SK-N-MC (cell line): ENCODE measurements around the gene CPEB2.
"Not testable (repeated sequence)": the region's sequence is repeated elsewhere in the genome, so short reads cannot be mapped to it uniquely, and the experiment has no call there.

Experiments
- DNase-seq: peaks from one replicate; pipeline ENCODE4 v3.0.0-alpha.2; 2011; ENCODE audit warnings: low read depth, low spot score
- H3K27ac ChIP-seq: fragments of 200-600 bp; sonication (generic); 2 replicates; pipeline ENCODE4 v1.5.1; 2016; ENCODE audit warnings: mixed run types
- H3K36me3 ChIP-seq: fragments of 200-600 bp; sonication (generic); 2 replicates; pipeline ENCODE4 v1.6.1; 2017; ENCODE audit warnings: antibody characterized with exemption, low read length, mixed read lengths; ENCODE audit not compliant: insufficient read depth
- H3K4me3 ChIP-seq: fragments of 200-600 bp; sonication (generic); 2 replicates; pipeline ENCODE4 v1.5.1; 2016
- H3K9ac ChIP-seq: fragments of 200-600 bp; sonication (generic); 2 replicates; pipeline ENCODE4 v1.8.0; 2017; ENCODE audit warnings: mixed run types, mixed read lengths; ENCODE audit not compliant: insufficient read length
- H3K9me3 ChIP-seq: fragments of 200-600 bp; sonication (generic); 2 replicates; pipeline ENCODE4 v1.6.1; 2017; ENCODE audit warnings: low read depth, mild to moderate bottlenecking, antibody characterized with exemption, low read length, moderate library complexity, mixed read lengths
- EZH2 ChIP-seq: fragments of 200-600 bp; sonication (generic); IDR thresholded peaks from one replicate; pipeline ENCODE4 v1.6.1; 2017; ENCODE audit warnings: antibody characterized with exemption
- FOXP2 ChIP-seq: optimal IDR thresholded peaks from 2 replicates; pipeline ENCODE3; 2011; ENCODE audit warnings: mild to moderate bottlenecking, moderate library complexity; ENCODE audit not compliant: insufficient read depth; ENCODE audit errors: extremely low read length, control extremely low read depth
- POLR2AphosphoS5 ChIP-seq: IDR thresholded peaks from 2 replicates; pipeline ENCODE4 v1.6.1; 2012; ENCODE audit warnings: mild to moderate bottlenecking, low read depth, low read length, borderline replicate concordance

CPEB2 gene

DNA sequence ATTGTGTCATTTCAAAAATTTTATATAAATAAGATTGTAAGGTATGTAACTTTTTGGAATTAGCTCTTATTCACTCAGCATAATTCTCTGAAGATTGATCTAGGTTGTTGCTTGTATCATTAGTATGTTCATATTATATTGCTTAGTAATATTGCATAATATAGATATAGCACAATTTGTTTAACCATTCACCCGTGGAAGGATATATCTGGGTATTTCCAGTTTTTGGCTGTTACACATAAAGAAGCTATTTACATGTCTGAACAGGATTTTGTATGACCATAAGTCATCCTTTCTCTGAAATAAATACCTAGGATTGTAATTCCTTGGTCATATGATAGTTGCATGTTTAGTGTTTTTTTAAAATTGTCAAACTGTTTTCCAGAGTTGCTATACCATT is 82.5 kb downstream of the CPEB2 start:
- no peak overlapping the region for H3K4me3 ChIP-seq
- H3K27ac ChIP-seq = no peak overlapping the region
- H3K36me3 ChIP-seq = no peaks in the 10 kb centered on the region
- TF ChIP-seq FOXP2 (no peak), POLR2AphosphoS5 (no peak), EZH2 (no peak)
- H3K9ac ChIP-seq = no peak overlapping the region
- DNase-seq = no peak
- H3K9me3 ChIP-seq = no peaks in the 10 kb centered on the region

- not testable (repeated sequence) for H3K9me3 ChIP-seq, H3K4me3 ChIP-seq, H3K36me3 ChIP-seq, DNase-seq, H3K9ac ChIP-seq, H3K27ac ChIP-seq
Observed at GRCh38 chr4:15085762-15086161, 83.5 kb downstream of the CPEB2 start.

GRCh38 chr4:15086259-15086658 is 84.0 kb downstream of the CPEB2 start:
- H3K9ac ChIP-seq, DNase-seq, H3K9me3 ChIP-seq, H3K4me3 ChIP-seq, H3K27ac ChIP-seq, H3K36me3 ChIP-seq: not testable (repeated sequence)

GRCh38 chr4:15088394-15089035 is 86.2 kb downstream of the CPEB2 start:
- H3K27ac ChIP-seq = no peak overlapping the region
- no peak for DNase-seq
- no peaks in the 10 kb centered on the region for H3K36me3 ChIP-seq
- no peak for TF ChIP-seq POLR2AphosphoS5
- no peak for TF ChIP-seq EZH2
- no peak for TF ChIP-seq FOXP2
- no peak overlapping the region for H3K4me3 ChIP-seq
- no peak overlapping the region for H3K9ac ChIP-seq
- H3K9me3 ChIP-seq = no peaks in the 10 kb centered on the region

DNA sequence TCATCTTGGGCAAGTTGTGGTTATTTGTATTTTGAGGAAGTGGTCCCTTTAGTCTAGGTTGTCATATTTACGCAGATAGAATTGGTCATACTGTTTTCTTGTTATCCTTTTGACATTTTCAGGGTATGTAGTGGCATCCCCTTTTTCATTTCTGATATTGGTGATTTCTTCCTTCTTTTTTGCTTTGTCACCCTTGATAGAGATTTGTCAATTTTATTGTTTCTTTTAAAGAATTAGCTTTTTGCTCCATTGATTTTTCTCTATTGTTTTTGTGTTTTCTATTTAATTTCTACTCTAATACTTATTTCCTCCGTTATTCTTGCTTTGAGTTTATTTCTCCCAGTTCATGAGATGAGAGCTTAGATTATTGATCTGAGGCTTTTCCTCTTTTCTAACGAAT is 87.7 kb downstream of the CPEB2 start:
- Histone ChIP-seq H3K9ac (no peak overlapping the region), H3K9me3 (no peaks in the 10 kb centered on the region)
- no peak for DNase-seq

GRCh38 chr4:15100380-15100779 is 98.1 kb downstream of the CPEB2 start:
- Histone ChIP-seq H3K9ac (no peak overlapping the region), H3K36me3 (no peaks in the 10 kb centered on the region), H3K4me3 (no peak overlapping the region), H3K27ac (no peak overlapping the region), H3K9me3 (no peaks in the 10 kb centered on the region)
- TF ChIP-seq FOXP2 = no peak
- TF ChIP-seq POLR2AphosphoS5 = no peak
- no peak for TF ChIP-seq EZH2
- DNase-seq = no peak

More for the DNA sequence above, 87.7 kb downstream of the CPEB2 start:
- no peaks in the 10 kb centered on the region for H3K36me3 ChIP-seq
- no peak overlapping the region for H3K27ac ChIP-seq
- TF ChIP-seq EZH2 (no peak), POLR2AphosphoS5 (no peak), FOXP2 (no peak)
- H3K4me3 ChIP-seq = no peak overlapping the region

- Histone ChIP-seq H3K9ac (no peak overlapping the region), H3K27ac (no peak overlapping the region), H3K36me3 (no peaks in the 10 kb centered on the region), H3K4me3 (no peak overlapping the region), H3K9me3 (no peaks in the 10 kb centered on the region)
- no peak for DNase-seq
- TF ChIP-seq POLR2AphosphoS5 (no peak), EZH2 (no peak), FOXP2 (no peak)
Observed at GRCh38 chr4:15100994-15101695, 98.9 kb downstream of the CPEB2 start.

GRCh38 chr4:15104825-15105224 is 102.5 kb downstream of the CPEB2 start:
- no peak for TF ChIP-seq FOXP2
- no peak for TF ChIP-seq EZH2
- TF ChIP-seq POLR2AphosphoS5 = no peak
- no peak overlapping the region for H3K9ac ChIP-seq
- H3K9me3 ChIP-seq = no peaks in the 10 kb centered on the region
- no peaks in the 10 kb centered on the region for H3K36me3 ChIP-seq
- no peak overlapping the region for H3K4me3 ChIP-seq
- no peak overlapping the region for H3K27ac ChIP-seq
- DNase-seq = no peak

- no peak for DNase-seq
- no peak overlapping the region for H3K9ac ChIP-seq
- H3K27ac ChIP-seq = no peak overlapping the region
- H3K9me3 ChIP-seq = no peaks in the 10 kb centered on the region
- TF ChIP-seq FOXP2 = no peak
- TF ChIP-seq POLR2AphosphoS5 = no peak
- H3K4me3 ChIP-seq = no peak overlapping the region
- no peaks in the 10 kb centered on the region for H3K36me3 ChIP-seq
Observed at GRCh38 chr4:15106399-15106798, 104.1 kb downstream of the CPEB2 start.
